HG03457 (cell line): ENCODE results near the gene PSTPIP2.
A peak's percentile ranks its signal among the peaks of the same experiment; 100 is the strongest.
"Not testable (repeated sequence)": the region's sequence is repeated elsewhere in the genome, so short reads cannot be mapped to it uniquely, and the experiment has no call there.

Source experiments
- ATAC-seq: cut with Tn5 transposase; IDR thresholded peaks from one replicate; pipeline ENCODE4 v1.9.1; 2021; ENCODE audit warnings: moderate number of reproducible peaks; ENCODE audit not compliant: unreplicated experiment

PSTPIP2 gene

DNA sequence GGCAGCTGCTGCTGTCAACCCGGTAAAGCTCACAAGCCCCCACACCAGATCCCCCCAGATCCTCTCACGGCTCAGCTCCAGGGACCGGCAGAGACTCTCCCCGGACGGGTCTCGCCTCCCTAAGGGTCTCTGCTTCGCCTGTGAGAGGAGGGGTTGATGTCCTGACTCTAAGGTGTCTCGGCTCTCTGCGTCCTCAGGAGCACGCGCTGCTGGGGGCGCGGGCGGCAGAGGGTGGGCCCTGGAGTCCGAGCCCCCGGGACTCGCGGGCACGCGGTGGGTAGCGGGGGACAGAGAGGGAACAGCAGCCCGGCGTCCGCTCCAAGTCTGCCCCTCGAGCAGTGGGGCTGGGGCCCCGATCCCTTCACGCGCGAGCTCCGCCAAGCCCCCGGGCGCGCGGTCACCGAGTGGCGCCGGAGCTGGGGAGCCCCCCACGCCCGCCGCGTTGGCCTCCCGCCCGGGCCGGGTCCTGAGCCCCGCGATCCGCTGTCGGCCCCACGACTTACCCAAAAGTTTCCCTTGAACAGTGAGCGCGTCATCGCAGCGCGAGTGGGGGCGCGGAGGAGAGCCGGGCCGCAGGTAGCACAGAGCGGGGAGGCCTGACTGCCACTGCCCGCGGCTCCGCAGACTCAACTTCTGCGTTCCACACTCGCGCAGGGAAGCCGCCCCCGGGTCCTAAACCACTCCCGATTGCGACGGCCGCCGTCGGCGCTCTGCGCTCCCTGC, at the start of gene PSTPIP2:
Gene PSTPIP2, minus strand, starts transcription at position 608 of the 723 bp plus-strand sequence. Its CDS starts 72 bp downstream, at position 536.
- ATAC-seq: peak; percentile 58

DNA sequence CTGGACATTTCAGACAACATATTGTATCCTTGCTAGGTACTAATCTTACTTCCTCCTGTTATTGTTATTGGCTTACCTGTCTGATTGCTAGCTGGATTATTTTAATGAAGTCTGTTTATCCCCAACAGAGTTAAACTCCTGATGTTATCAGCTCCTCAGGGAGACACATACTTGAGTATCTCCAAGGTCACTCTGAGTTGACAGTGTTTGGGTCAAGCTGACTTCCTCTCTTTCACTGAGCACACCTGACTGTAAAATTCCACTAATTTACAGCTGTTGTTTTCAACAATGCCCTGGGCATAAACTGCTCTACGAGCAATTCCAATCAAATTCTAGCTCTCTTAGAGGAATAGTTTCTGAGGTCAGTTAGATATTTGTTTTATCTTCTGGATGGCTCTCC, 41.7 kb upstream of the PSTPIP2 start:
- ATAC-seq: no peak

GRCh38 chr18:46110406-46110805, 38.3 kb upstream of the PSTPIP2 start:
- ATAC-seq: no peak

DNA sequence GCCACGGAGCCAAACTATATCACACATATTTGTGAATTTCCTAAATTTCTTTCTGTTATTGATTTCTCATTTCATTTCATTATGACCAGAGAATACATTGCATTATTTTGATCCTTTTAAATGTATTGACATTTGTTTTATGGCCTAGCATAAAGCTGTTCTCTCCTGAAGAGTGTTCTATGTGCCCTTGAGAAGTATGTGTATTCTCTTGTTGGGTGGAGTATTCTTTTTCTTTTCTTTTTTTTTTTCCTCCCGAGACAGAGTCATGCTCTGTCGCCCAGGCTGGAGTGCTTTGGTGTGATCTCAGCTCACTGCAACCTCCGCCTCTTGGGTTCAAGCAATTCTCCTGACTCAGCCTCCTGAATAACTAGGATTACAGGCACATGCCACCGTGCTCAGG, 37.3 kb upstream of the PSTPIP2 start:
- no peak for ATAC-seq

- ATAC-seq: peak; percentile 70
Measured at GRCh38 chr18:46104128-46104911, 32.3 kb upstream of the PSTPIP2 start, which contains the start of gene HAUS1. TSS of gene HAUS1 (plus strand) at chr18:46104385. CDS start at chr18:46104412, 27 bp downstream.

- ATAC-seq: no peak
Measured at GRCh38 chr18:46099463-46099862, 27.4 kb upstream of the PSTPIP2 start.

- ATAC-seq: no peak
Measured at GRCh38 chr18:46098616-46098933, 26.5 kb upstream of the PSTPIP2 start.

- peak; percentile 62 for ATAC-seq
Measured at GRCh38 chr18:46097801-46098615, 25.9 kb upstream of the PSTPIP2 start, which contains the start of gene ATP5F1A. TSS of gene ATP5F1A (minus strand) at chr18:46098296. CDS start at chr18:46098231, 65 bp downstream.

DNA sequence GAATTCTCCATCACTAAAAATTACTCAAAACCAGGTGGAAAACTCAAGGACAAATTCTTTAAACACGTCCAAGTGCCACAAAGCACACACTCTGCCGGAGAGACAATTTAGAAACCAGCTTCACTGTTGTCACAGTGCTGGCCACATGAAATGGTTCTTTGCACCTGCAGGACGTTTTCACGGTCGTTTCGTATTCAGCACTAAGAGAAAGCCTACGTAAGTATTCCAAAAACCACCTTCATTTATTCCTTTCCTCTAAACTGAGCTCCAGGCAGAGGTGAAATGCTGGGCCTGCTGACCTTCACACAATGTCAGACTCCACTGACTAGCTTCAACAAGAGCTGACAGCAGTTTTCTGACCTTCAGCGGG, 25.4 kb upstream of the PSTPIP2 start:
- ATAC-seq: peak; percentile 13

DNA sequence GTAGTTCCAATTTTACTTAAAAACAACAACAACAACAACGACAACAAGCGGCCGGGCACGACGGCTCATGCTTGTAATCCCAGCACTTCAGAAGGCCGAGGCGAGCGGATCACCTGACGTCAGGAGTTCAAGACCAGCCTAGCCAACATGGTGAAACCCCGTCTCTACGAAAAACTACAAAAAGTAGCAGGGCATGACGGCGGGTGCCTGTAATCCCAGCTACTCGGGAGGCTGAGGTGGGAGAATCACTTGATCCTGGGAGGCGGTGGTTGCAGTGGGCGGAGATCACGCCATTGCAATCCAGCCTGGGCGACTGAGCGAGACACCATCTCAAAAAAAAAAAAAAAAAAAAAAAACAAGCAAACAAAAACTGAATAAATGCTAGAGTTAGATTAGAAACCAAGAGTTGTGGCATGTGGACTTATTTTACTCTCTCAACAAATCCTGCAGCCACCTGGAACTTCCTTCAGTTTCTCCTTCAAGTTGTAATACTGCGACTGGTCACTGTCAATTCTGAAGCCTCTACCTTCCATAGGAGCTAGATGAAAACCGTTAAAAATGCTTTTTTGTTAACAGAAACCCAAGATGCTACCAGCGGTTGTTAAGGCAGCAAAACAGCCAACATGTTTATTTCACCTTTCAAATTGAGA, 24.7 kb upstream of the PSTPIP2 start:
- ATAC-seq: no peak

DNA sequence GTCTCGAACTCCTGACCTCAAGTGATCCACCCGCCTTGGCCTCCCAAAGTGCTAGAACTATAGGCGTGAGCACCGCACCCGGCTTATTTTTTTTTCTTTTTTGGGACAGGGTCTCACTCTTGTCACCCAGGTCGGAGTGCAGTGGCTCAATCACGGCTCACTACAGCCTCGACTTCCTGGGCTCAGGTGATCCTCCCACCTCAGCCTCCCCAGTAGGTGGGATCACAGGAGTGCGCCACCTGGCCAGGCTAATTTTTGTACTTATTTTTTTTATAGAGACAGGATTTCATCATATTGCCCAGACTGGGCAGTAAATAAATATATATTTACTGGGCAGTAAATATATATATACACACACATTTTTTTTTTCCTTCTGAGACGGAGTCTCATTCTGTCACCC, 23.5 kb upstream of the PSTPIP2 start:
- ATAC-seq: no peak

DNA sequence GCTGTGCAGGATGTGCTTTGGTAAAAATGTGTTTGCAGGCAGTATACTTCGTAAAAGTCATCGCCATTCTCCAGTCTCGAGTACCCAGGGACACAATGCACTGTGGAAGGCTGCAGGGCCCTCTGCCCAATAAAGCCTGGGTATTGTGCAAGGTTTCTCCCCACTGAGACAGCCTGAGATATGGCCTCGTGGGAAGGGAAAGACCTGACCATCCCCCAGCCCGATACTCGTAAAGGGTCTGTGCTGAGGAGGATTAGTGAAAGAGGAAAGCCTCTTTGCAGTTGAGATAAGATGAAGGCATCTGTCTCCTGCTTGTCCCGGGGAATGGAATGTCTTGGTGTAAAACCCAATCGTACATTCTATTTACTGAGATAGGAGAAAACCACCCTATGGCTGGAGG, 16.4 kb upstream of the PSTPIP2 start:
- not testable (repeated sequence) for ATAC-seq

- no peak for ATAC-seq
Measured at GRCh38 chr18:46084431-46084830, 12.4 kb upstream of the PSTPIP2 start.

GRCh38 chr18:46080156-46080555, 8.1 kb upstream of the PSTPIP2 start:
- no peak for ATAC-seq

DNA sequence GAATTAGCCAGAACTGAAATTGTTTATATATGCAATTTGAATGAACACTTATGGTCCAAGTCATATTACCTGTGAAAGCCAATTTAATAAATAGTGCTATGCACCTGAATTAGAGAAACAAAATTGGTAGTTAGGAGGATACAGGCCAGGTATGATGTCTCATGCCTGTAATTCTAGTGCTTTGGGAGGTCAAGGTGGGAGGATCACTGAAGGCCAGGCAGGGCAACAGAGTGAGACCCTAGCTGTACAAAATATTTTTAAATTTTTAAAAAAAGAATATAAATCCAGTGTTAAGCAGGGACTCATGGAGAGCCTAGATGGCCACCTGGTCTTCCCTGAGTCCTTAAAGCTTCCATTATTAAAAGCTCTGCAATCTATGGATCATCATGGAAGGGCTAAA, 7.3 kb upstream of the PSTPIP2 start:
- no peak for ATAC-seq

DNA sequence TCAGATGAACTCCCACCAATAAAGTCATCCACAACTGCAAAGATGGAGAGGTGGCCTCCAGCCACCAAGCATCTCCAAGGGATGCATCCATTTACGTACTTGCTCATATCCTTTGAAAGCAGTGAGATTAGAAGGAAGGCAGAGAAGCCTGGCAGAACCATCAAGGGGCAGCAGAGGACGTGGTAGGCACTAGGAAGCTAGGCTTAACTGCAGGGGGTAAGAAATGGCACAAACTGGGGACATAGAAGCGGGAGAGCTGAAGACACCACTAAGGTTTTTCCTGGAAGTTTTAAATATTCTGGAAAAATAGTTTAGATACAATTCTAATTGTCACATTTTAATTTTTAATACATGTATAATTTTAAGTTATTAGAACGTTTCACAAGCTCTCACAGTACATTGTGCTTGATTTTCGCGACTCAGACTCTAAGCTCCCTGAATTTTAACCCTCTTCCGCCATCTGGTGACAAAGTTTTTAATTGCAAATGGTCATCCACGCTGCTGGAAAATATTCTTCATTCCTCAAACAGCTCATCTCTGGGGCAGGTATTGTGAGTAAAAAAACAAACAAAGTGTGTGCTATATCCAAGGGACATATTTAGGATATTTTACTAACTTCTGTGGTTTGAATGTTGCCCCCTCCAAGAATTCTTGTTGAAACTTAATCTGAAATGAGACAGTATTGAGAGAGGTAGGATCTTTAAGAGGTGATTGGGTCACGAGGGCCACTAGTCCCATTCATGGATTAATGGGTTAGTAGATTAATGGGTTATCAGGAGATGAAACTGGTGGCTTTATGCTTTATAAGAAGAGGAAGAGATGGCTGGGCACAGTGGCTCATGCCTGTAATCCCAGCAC, 1.6 kb upstream of the PSTPIP2 start:
- no peak for ATAC-seq

DNA sequence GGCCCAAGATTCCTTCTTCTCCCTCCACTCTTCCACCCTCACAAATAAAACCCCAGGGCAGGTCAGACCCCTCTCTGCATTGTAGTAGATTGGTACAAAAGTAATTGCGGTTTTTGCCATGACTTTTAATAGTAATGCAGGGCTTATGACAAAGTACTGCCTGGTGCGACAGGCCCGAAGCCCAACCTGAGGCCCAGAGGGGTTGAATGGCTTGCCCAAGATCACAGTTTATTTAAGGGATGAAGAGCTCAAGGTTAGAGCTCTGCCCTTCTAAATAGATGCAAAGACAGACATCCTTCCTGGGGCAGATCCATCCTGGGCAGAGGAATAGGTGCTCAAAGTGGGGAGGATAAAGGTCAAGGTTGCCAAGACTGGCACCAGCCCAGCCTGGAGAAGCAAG, 899 bp upstream of the PSTPIP2 start:
- no peak for ATAC-seq

DNA sequence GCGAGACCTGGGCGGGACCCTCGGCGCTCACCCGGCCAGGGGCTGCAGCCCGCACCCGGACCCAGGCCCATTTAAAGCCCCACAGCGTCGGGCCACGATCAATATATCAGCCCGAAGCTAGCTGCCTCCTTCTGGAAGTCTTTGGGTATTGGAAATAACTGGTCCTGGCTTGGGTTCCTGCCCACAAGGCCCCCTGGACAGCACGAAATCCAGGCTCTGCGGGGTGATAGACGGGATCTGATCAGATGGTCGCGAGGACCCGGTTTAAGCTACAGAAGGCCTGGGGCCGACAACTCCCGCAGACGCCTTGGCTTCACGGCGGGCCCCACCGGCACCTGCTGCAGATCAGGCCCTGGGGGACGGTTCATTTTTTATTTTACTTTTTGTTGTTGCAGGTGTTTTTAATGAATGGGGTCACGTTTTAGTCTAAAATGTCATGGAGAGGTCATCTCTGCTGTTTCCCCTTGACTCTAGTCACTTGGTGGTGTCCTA, 362 bp upstream of the PSTPIP2 start:
- ATAC-seq: no peak

DNA sequence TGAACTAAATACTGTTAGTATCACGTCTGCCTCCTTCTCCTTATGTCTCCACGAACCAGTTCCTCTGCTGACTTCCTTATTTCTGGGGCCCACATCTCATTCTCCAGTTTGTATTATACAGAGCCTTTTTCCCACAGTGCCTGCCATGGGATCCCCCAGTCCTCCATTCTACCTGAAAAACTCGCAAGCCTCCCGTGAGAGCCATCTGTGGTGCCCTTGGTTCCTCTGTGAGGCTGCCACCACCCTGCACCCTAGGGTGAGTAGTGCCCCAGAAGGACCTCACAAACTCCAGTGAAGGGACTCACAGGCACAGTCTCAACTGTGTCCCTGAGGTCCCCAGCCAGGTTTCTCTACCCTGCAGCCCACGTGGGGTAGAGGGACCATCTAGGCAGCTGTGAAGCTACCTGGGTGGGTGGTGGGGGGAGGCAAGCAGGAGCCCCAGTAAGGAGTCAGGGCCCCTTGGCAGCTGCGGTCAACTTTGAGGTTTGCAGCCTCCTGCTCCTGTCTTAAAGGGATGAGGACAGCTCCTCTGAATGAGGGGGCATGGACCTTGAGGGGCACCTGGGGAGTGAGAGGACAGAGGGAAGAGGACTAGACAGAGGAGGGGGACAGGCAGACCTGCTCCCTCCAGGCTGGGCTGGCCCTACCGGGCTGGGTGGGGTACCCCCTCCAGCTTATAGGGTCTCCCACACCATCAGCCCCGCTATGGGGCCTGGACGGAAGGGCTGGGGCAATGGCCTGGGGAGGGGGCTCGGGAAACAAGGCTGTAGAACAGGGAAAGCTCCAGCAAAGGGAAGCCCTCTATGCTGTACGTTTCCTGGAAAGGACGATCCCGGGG, 1.0 kb downstream of the PSTPIP2 start:
- no peak for ATAC-seq
